HEK293 (cell line): ENCODE measurements around the gene APLP1.

ENCODE experiments used
- CTCF ChIA-PET: fragments of 350-600 bp; formaldehyde crosslinking; extraction: SDS; loops from one replicate; lab custom pipeline; 2021; ENCODE audit warnings: antibody characterized with exemption; lab: Yijun Ruan, JAX
- POLR2A ChIA-PET: fragments of 300-600 bp; formaldehyde crosslinking; extraction: SDS; loops from one replicate; lab custom pipeline; 2020; ENCODE audit warnings: antibody characterized with exemption, inconsistent platforms; lab: Yijun Ruan, JAX
- H3K27ac ChIP-seq: fragments of 200-500 bp; sonication (Bioruptor generic); 2 replicates; pipeline ENCODE4 v1.5.1; 2014; ENCODE audit warnings: low read depth, low read length, control low read depth, inconsistent platforms; ENCODE audit errors: extremely low read depth
- H3K36me3 ChIP-seq, 2 experiments: fragments of 200-500 bp in 1 of 2; sonication (Bioruptor generic) in 1 of 2; 1 replicate in 1 of 2; 2 replicates in 1 of 2; pipeline ENCODE4 v1.5.1; 2014 to 2017; ENCODE audit warnings: inconsistent platforms in 2 of 2, low read length in 2 of 2; ENCODE audit not compliant: control insufficient read depth in 2 of 2, insufficient read depth in 1 of 2
- H3K4me1 ChIP-seq: fragments of 200-500 bp; sonication (Bioruptor generic); 2 replicates; pipeline ENCODE4 v1.5.1; 2014; ENCODE audit warnings: mild to moderate bottlenecking, low read length, inconsistent platforms; ENCODE audit not compliant: control insufficient read depth, insufficient read depth
- H3K4me3 ChIP-seq: 2 replicates; pipeline ENCODE4 v1.5.1; 2011; ENCODE audit warnings: low read depth, mild to moderate bottlenecking, control low read depth, low read length, moderate library complexity
- H3K9me3 ChIP-seq: fragments of 200-500 bp; sonication (Bioruptor generic); 2 replicates; pipeline ENCODE4 v1.5.1; 2014; ENCODE audit warnings: low read depth, low read length, inconsistent platforms; ENCODE audit not compliant: control insufficient read depth, insufficient read depth
- BCL11A ChIP-seq: fragments of 450-650 bp; formaldehyde crosslinking; IDR thresholded peaks from 2 replicates; pipeline ENCODE4 v1.5.1; 2016; ENCODE audit warnings: low read depth, missing biosample characterization, missing genetic modification characterization
- BCL11B ChIP-seq: fragments of 450-650 bp; formaldehyde crosslinking; IDR thresholded peaks from 2 replicates; pipeline ENCODE4 v1.5.1; 2016; ENCODE audit warnings: low read depth, missing biosample characterization, missing genetic modification characterization
- GLIS2 ChIP-seq: fragments of 450-650 bp; formaldehyde crosslinking; IDR thresholded peaks from 2 replicates; pipeline ENCODE4 v1.5.1; 2016; ENCODE audit warnings: missing biosample characterization, missing genetic modification characterization
- REST ChIP-seq: fragments of 450-650 bp; formaldehyde crosslinking; IDR thresholded peaks from 2 replicates; pipeline ENCODE4 v1.5.1; 2016; ENCODE audit warnings: missing biosample characterization, missing genetic modification characterization
- SP2 ChIP-seq: fragments of 450-650 bp; formaldehyde crosslinking; IDR thresholded peaks from 2 replicates; pipeline ENCODE4 v1.5.1; 2016; ENCODE audit warnings: missing biosample characterization, missing genetic modification characterization
- ZNF354C ChIP-seq: fragments of 450-650 bp; formaldehyde crosslinking; IDR thresholded peaks from 2 replicates; pipeline ENCODE4 v1.5.1; 2016; ENCODE audit warnings: missing biosample characterization, missing genetic modification characterization, low read depth, borderline replicate concordance
- ZNF513 ChIP-seq: fragments of 450-650 bp; IDR thresholded peaks from 2 replicates; pipeline ENCODE4 v1.5.1; 2018; ENCODE audit warnings: missing biosample characterization, missing genetic modification characterization
- ZNF610 ChIP-seq: fragments of 450-650 bp; formaldehyde crosslinking; IDR thresholded peaks from 2 replicates; pipeline ENCODE4 v1.5.1; 2016; ENCODE audit warnings: missing biosample characterization, missing genetic modification characterization, borderline replicate concordance
- ZNF624 ChIP-seq: fragments of 450-650 bp; formaldehyde crosslinking; IDR thresholded peaks from 2 replicates; pipeline ENCODE4 v1.5.1; 2017; ENCODE audit warnings: missing biosample characterization, missing genetic modification characterization
- TF ChIP-seq, protein P1 (sequence below): fragments of 450-650 bp; formaldehyde crosslinking; IDR thresholded peaks from 2 replicates; pipeline ENCODE4 v1.5.1; 2016; ENCODE audit warnings: missing biosample characterization, missing genetic modification characterization
- TF ChIP-seq, protein P2 (sequence below): fragments of 450-650 bp; formaldehyde crosslinking; IDR thresholded peaks from 2 replicates; pipeline ENCODE4 v1.5.1; 2016; ENCODE audit warnings: missing biosample characterization, missing genetic modification characterization
- TF ChIP-seq, protein P3 (sequence below): sonication (generic); formaldehyde crosslinking; IDR thresholded peaks from 2 replicates; pipeline ENCODE4 v1.8.1; 2022; ENCODE audit warnings: mild to moderate bottlenecking, moderate library complexity, missing genetic modification reagents

Gene APLP1

GRCh38 chr19:35860818-35861639 is 7.3 kb upstream of the APLP1 start (continued):
- TF ChIP-seq, protein P1, sequence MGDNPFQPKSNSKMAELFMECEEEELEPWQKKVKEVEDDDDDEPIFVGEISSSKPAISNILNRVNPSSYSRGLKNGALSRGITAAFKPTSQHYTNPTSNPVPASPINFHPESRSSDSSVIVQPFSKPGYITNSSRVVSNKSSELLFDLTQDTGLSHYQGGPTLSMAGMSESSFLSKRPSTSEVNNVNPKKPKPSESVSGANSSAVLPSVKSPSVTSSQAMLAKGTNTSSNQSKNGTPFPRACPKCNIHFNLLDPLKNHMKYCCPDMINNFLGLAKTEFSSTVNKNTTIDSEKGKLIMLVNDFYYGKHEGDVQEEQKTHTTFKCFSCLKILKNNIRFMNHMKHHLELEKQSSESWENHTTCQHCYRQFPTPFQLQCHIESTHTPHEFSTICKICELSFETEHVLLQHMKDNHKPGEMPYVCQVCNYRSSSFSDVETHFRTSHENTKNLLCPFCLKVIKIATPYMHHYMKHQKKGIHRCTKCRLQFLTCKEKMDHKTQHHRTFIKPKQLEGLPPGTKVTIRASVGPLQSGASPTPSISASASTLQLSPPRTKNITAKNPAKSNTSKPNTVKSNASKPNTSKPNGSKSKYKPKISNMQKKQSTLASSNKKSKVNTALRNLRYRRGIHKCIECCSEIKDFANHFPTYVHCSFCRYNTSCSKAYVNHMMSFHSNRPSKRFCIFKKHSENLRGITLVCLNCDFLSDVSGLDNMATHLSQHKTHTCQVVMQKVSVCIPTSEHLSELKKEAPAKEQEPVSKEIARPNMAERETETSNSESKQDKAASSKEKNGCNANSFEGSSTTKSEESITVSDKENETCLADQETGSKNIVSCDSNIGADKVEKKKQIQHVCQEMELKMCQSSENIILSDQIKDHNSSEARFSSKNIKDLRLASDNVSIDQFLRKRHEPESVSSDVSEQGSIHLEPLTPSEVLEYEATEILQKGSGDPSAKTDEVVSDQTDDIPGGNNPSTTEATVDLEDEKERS (tag by site-specific recombination): no peak

DNA sequence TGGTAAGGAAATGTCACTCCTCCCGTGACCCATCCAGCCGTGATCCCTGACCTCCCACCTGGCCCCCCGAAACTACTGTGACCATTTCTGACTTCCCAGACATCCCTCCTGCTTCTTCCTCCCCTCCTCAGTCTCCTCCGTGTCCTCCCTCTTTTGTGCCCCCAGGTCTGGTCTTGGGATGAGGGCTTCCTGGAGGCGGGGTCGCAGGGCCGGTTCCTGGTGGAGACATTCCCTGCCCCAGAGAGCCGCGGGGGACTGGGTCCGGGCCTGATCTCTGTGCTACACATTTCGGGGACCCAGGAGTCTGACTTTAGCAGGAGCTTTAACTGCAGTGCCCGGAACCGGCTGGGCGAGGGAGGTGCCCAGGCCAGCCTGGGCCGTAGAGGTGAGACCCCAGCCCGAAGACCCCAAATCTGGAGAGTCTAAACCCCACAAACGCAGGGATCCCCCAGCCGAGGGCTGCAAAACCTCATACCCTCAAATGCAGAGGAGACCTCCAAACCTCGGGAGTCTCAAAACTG is 6.7 kb upstream of the APLP1 start:
- no peaks in the 10 kb centered on the region for H3K9me3 ChIP-seq
- H3K4me1 ChIP-seq: no peaks in the 10 kb centered on the region
- ChIA-PET CTCF (interaction anchor here (0.9 to 1.4 kb wide), 3 partner anchors 11 to 167 kb away, joined by 3 to 8 read pairs (median 3); no protein-coding TSS in a partner anchor), POLR2A (interaction anchor here (2.9 kb wide), 1 partner anchor 9 kb away, joined by 11 read pairs; no protein-coding TSS in a partner anchor)
- TF ChIP-seq ZNF610 (tag by site-specific recombination): no peak
- TF ChIP-seq REST: no peak
- TF ChIP-seq, protein P2, sequence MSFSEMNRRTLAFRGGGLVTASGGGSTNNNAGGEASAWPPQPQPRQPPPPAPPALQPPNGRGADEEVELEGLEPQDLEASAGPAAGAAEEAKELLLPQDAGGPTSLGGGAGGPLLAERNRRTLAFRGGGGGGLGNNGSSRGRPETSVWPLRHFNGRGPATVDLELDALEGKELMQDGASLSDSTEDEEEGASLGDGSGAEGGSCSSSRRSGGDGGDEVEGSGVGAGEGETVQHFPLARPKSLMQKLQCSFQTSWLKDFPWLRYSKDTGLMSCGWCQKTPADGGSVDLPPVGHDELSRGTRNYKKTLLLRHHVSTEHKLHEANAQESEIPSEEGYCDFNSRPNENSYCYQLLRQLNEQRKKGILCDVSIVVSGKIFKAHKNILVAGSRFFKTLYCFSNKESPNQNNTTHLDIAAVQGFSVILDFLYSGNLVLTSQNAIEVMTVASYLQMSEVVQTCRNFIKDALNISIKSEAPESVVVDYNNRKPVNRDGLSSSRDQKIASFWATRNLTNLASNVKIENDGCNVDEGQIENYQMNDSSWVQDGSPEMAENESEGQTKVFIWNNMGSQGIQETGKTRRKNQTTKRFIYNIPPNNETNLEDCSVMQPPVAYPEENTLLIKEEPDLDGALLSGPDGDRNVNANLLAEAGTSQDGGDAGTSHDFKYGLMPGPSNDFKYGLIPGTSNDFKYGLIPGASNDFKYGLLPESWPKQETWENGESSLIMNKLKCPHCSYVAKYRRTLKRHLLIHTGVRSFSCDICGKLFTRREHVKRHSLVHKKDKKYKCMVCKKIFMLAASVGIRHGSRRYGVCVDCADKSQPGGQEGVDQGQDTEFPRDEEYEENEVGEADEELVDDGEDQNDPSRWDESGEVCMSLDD (tag by site-specific recombination): 0 out of 2 replicates have a peak, but pooled peaks have one; percentile 31
- no peak for TF ChIP-seq ZNF354C (tag by site-specific recombination)
- TF ChIP-seq BCL11A: peak; percentile 42; the same call in 1 of the 2 replicates
- TF ChIP-seq SP2 (tag by site-specific recombination): peak; percentile 30; the same call in 1 of the 2 replicates
- TF ChIP-seq BCL11B (tag by site-specific recombination): peak; percentile 40; the same call in 1 of the 2 replicates
- TF ChIP-seq GLIS2 (tag by site-specific recombination): 0 out of 2 replicates have a peak, but pooled peaks have one; percentile 10
- no peak for TF ChIP-seq ZNF513
- TF ChIP-seq, protein P3, sequence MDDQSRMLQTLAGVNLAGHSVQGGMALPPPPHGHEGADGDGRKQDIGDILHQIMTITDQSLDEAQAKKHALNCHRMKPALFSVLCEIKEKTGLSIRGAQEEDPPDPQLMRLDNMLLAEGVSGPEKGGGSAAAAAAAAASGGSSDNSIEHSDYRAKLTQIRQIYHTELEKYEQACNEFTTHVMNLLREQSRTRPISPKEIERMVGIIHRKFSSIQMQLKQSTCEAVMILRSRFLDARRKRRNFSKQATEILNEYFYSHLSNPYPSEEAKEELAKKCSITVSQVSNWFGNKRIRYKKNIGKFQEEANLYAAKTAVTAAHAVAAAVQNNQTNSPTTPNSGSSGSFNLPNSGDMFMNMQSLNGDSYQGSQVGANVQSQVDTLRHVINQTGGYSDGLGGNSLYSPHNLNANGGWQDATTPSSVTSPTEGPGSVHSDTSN (CRISPR knock-in tag): no peak
- no peak for TF ChIP-seq ZNF624 (tag by site-specific recombination)
- TF ChIP-seq, all 188 proteins: peak for 5
- H3K4me3 ChIP-seq: no peak overlapping the region
- no peak overlapping the region for H3K27ac ChIP-seq
- H3K36me3 ChIP-seq: no peaks in the 10 kb centered on the region
